ENCODE measurements around the gene AP1G2. TPM values are rescaled to one million over a fixed set of nuclear protein-coding genes. Genes with fewer than 3 reads are reported as not detected.

The AP1G2 gene
- total and polyA plus RNA-seq, 2 of the 13 experiments (the other 11 are each of a cell fraction or from before 2014, with no cell fraction given), result 96.9 to 611 TPM

DNA sequence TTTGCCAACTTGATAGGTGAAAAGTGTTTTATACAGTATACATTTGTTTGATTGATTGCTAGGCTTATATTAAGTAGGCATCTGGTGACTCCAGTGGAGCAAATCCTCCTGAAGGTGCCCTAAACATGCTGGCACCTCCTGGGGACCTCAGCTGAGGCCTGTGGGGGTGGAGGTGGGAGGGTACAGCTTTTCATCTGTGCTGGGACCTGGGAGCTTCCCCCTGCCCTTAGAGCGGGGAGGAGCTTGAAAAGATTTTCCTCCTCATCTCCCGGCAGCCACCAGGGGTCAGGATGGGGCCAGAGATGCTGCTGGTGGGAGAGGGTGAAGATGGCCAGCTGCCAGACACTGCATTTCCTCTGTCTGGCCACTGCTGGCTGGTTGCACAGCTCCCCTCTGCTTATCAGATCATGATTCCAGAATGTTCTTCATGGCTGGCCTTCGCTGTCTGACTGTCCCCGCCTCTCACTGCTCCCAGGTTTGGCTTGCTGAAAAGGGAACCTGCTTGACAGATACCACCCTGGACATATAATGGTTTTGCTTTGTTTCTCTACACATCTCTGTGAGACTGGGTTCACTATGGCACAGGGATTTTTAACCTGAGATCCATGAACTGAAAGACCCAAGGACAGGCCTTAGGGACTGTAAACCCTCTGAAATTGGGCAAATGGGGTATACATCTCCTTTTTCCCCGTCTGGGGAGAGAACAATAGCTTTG is 21.4 kb upstream of the AP1G2 start (continued):
- TF ChIP-seq ZBTB8A (CRISPR knock-in tag; IDR thresholded peaks at IDR 0.05; ENCODE audit: borderline replicate concordance, low read depth) (peak; percentile 68; the same call in 1 of the 2 replicates), NFYB (CRISPR knock-in tag; IDR thresholded peaks at IDR 0.05) (peak; percentile 48; the same call in 1 of the 2 replicates), REXO4 (CRISPR knock-in tag; IDR thresholded peaks at IDR 0.05; ENCODE audit: borderline replicate concordance) (no peak), SRSF4 (IDR thresholded peaks at IDR 0.05; ENCODE audit: low read depth, low read length, poor library complexity, severe bottlenecking) (no peak), ZNF256 (CRISPR knock-in tag; conservative IDR thresholded peaks at IDR 0.05) (peak; percentile 95), MEF2D (CRISPR knock-in tag; IDR thresholded peaks at IDR 0.05) (peak; percentile 88), HIVEP1 (CRISPR knock-in tag; IDR thresholded peaks at IDR 0.05) (peak; percentile 78), MBNL3 (CRISPR knock-in tag; conservative IDR thresholded peaks at IDR 0.05) (no peak), ZNF773 (CRISPR knock-in tag; IDR thresholded peaks at IDR 0.05; ENCODE audit: borderline replicate concordance) (no peak), ZNF652 (CRISPR knock-in tag; IDR thresholded peaks at IDR 0.05; ENCODE audit: borderline replicate concordance, low read depth) (peak; percentile 81; the same call in 1 of the 2 replicates), HNRNPK (IDR thresholded peaks at IDR 0.05; ENCODE audit: low read depth, low read length, poor library complexity, severe bottlenecking) (no peak), FOXA1 (IDR thresholded peaks at IDR 0.05) (no peak), FOXA1 (CRISPR knock-in tag; IDR thresholded peaks at IDR 0.05) (peak; percentile 59)
- TF ChIP-seq, protein P1, sequence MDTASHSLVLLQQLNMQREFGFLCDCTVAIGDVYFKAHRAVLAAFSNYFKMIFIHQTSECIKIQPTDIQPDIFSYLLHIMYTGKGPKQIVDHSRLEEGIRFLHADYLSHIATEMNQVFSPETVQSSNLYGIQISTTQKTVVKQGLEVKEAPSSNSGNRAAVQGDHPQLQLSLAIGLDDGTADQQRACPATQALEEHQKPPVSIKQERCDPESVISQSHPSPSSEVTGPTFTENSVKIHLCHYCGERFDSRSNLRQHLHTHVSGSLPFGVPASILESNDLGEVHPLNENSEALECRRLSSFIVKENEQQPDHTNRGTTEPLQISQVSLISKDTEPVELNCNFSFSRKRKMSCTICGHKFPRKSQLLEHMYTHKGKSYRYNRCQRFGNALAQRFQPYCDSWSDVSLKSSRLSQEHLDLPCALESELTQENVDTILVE (CRISPR knock-in tag; IDR thresholded peaks at IDR 0.05), result peak; percentile 97
- TF ChIP-seq, protein P2, sequence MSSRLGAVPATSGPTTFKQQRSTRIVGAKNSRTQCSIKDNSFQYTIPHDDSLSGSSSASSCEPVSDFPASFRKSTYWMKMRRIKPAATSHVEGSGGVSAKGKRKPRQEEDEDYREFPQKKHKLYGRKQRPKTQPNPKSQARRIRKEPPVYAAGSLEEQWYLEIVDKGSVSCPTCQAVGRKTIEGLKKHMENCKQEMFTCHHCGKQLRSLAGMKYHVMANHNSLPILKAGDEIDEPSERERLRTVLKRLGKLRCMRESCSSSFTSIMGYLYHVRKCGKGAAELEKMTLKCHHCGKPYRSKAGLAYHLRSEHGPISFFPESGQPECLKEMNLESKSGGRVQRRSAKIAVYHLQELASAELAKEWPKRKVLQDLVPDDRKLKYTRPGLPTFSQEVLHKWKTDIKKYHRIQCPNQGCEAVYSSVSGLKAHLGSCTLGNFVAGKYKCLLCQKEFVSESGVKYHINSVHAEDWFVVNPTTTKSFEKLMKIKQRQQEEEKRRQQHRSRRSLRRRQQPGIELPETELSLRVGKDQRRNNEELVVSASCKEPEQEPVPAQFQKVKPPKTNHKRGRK (CRISPR knock-in tag; IDR thresholded peaks at IDR 0.05), result peak; percentile 79; the same call in 1 of the 2 replicates
- TF ChIP-seq, protein P3, sequence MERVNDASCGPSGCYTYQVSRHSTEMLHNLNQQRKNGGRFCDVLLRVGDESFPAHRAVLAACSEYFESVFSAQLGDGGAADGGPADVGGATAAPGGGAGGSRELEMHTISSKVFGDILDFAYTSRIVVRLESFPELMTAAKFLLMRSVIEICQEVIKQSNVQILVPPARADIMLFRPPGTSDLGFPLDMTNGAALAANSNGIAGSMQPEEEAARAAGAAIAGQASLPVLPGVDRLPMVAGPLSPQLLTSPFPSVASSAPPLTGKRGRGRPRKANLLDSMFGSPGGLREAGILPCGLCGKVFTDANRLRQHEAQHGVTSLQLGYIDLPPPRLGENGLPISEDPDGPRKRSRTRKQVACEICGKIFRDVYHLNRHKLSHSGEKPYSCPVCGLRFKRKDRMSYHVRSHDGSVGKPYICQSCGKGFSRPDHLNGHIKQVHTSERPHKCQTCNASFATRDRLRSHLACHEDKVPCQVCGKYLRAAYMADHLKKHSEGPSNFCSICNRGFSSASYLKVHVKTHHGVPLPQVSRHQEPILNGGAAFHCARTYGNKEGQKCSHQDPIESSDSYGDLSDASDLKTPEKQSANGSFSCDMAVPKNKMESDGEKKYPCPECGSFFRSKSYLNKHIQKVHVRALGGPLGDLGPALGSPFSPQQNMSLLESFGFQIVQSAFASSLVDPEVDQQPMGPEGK (CRISPR knock-in tag; IDR thresholded peaks at IDR 0.05), result peak; percentile 89
- TF ChIP-seq, protein P4, sequence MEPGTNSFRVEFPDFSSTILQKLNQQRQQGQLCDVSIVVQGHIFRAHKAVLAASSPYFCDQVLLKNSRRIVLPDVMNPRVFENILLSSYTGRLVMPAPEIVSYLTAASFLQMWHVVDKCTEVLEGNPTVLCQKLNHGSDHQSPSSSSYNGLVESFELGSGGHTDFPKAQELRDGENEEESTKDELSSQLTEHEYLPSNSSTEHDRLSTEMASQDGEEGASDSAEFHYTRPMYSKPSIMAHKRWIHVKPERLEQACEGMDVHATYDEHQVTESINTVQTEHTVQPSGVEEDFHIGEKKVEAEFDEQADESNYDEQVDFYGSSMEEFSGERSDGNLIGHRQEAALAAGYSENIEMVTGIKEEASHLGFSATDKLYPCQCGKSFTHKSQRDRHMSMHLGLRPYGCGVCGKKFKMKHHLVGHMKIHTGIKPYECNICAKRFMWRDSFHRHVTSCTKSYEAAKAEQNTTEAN (CRISPR knock-in tag; conservative IDR thresholded peaks at IDR 0.05), result peak; percentile 88
